HG03575 (cell line): ENCODE measurements around the gene GPN2.
"Not testable (repeated sequence)": the region's sequence is repeated elsewhere in the genome, so short reads cannot be mapped to it uniquely, and the experiment has no call there.

Experiments used
- ATAC-seq: cut with Tn5 transposase; IDR thresholded peaks from one replicate; pipeline ENCODE4 v1.9.1; 2021; ENCODE audit not compliant: unreplicated experiment, insufficient number of reproducible peaks, low FRiP score; ENCODE audit errors: extremely low read depth

The GPN2 gene

DNA sequence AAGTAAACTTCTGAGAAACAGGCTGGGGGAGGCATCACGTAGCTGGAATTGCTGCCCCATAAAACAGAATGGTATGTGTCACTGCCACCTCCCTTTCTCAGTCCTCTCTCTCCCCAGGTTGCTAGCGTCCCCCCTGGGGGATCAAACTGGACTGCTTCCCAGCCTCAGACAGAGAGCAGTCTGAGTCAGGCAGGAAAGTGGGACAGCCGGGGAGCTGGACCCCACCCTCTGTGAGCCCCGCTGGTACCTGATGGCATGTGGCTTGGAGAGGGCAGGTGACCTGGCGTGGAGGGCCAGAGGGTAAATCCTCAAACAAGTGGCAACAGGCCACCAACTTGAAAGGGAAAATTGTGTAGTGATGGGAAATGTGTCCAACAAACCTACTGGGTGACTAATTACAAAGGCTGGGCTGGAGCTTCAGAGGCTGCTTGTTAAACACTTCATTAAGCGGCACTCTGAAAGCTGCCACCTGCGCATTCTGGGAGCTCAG is 28.1 kb downstream of the GPN2 start:
- ATAC-seq = no peak

DNA sequence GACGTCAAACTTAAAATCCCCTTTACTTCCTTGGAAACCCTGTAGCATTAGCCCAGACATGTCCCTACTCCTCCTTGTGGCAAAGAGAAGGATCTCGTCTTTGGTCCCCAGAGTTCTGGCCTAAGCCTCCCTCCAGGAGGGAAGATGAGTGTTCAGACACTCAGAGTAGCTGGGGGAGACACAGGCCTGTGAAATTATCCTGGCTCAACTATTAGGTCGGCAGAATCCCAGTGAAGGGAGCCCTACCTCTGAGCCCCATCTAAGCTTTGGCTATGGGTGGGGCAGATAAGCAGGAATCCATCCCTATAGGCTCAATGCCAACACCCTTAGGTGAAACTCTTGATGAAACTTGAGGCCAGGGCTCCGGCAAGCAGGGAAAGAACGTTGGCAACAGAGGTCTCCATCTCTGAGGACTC is 28.8 kb downstream of the GPN2 start:
- no peak for ATAC-seq

DNA sequence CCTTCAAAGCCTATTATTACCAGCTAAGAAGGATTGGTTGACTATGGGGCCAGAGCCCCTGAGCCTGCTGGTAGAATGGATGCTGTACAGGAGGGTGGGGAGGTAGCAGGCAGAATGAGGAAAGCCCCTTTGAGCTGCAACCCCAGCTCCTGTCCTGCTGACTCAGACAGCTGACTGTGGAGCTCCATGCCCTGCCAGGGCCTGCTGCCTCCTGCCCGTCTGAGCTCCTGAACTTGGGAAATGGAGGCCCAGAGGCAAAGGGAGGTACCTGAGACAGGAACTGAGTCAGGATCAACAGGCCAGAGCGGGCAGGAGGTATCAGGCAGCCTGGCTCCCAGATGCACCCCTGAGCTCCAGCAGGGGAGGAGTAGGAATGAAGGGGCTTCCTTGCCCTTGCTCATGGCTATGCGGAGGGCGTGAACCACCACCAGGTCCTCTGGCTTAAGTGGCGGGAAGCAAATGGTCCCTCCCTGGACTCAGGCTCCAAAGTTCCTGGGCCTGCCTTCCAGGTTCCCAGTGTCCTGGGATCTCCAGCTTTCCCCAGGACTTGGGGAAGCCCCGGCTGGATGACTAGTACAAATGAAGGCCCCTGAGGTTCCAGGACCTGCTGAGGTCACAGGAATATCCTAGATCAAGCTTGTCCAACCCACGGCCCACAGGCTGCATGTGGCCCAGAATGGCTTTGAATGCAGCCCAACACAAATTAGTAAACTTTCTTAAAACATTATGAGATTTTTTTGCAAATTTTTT is 31.0 kb downstream of the GPN2 start:
- ATAC-seq = no peak

DNA sequence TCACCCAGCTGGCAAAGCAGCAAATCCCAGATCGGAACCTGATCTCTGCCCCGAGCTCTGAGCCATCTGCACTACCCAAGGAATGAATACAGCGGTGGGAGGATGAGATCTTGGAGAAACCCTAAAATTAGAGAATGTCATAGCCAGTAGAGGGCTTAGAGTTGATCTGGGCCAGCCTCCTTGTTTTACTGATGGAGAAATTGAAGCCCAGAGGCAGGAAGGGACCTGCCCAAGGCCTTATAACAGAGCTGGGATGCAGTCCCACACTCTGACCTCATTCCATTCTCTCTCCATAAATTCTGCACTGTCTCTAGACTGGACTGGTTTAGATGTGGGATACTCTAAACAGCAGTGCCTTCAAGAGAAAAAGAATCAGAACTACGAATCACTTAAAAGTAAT is 31.9 kb downstream of the GPN2 start:
- no peak for ATAC-seq

DNA sequence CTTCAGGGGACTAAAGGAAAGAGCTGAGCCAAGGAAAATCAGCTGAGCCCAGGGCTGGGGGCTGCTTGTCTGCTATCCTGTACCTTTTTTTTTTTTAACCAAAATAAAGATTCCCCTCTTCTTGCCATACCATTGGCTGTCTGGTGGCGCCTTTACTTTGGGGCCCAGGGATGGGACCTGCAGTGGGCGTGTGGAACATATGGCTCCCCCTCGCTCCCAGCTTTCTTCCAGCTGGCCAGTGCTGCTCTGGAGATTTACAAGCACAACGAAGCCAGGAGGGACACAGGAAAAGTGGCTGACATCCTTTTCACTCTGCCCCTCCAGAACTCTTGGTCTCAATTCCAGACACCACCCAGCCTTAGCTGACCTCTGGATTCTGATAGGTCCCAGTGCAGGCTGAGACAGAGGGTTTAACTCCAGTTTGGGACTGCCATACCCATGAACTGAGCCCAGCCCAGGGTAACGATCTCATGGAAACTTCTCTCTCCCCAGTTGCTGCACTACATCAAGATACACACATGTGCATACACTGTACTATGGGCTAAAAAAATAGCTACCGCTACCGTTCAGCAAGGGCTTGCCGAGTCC is 32.5 kb downstream of the GPN2 start:
- ATAC-seq = no peak

DNA sequence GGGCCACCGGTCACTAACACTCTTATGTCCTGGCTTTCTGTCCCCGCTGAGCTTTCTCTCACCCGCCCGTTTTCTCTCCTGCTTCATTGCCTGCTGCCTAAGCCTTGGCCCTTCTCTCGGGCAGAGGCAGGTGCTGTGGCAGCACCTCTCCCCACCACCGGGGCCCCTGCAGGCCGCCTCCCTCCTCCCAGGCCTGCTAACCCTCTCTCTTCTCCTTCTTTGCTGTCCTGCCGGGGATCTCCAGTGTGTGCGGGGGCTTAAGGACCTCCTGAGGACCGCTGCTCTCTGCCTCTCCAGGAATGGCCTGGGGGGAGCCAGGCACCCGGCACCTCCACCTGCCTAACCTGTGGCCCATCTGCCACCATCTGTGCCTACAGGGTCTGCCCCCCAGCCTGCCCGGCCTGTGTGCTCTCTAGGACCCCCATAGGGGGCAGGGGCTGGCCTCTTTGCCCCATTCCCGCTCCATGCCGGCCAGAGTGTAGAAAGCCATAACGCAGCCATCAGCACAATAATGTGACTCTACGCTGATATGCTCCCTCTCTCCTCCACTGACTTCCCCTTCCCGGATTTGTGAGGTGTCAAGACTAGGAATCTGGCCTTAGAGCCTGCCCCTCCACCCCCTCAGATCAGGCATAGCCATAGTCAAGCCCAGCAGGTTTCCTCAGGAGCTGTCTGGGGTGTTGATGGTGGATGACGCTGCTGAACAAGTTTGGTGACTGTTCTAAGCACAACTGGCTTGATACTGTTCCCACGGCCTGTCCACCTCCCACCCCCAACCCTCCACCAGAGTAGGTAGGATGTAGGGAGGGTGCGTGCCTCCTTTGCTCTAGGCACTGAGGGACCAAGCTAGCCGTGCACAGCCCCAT is 33.2 kb downstream of the GPN2 start:
- no peak for ATAC-seq

DNA sequence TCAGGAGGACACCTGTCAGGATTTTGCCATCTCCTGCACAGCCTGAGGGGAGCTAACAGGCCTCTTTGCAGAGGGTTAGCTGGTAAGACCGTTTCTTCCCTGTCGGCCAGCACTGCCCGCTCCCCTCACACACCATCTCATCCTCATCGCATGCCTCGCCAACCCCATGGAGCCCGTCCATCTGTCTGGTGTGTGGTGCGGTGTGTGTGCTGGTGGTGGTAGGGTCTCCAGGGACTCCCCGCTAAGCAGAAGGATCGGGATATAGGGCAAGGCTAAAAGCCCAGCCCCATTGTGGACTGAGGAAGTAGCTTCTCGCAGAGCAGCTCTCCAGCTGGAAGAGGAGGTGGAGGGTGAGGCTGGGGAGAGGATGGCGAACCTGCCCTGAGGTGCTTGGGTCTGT is 33.9 kb downstream of the GPN2 start:
- ATAC-seq = no peak

DNA sequence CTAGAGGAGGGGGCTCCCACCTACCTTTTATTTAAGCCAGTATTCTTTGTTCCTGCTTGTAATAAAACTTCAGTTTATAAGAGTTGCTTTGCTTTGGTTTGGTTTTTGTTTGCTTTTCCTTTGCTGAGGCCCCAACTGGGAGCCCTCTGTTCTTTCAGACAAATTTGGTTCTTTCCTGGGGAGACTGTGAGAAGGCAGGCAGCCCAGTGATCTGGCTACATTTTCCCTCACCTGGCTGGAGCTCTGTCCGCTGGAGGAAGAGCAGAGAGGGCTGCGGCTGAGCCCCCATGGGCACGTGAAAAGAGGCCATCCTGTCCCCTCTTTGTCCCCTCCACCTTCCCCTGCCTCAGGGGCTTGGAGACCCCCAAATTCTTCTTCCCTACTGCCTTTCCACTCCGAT is 34.4 kb downstream of the GPN2 start:
- ATAC-seq = no peak

DNA sequence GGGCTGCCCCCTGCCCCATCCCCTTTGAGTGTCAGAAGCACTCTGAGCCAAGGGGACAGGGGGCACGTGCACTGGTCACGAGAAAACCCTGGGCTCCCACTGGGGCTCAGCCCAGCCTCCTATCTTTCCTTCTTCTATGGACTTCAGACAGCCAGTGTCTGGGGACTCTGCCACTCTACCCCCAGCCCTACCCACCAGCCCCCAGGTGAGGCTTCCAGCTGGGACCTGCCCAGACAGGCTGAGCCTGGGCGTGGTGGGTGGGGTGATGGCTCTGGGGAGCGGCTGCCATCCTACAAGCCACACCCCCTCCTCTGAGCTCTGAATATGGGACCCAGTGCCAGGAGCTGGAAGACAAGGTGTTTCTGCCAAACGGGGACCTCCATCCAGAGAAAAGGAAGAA is 35.2 kb downstream of the GPN2 start:
- no peak for ATAC-seq

DNA sequence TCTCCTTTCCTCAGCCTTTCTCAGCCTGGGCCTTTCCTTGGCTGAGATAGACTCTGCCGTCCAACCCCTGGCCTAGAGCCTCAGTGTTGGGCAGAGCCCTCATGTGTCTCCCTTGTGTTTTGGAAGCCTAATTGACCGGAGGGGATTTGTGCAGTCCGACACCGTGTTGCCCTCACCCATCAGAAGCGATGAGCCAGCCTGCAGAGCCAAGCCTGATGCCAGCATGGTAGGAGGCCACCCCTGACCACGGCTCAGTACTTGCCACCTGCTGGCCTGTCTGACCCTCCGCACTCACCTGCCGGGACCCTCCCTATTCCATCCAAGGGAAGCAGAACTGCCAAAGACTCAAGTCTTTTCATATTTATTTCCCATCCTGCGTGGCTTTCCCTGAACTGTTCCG is 36.5 kb downstream of the GPN2 start:
- no peak for ATAC-seq

DNA sequence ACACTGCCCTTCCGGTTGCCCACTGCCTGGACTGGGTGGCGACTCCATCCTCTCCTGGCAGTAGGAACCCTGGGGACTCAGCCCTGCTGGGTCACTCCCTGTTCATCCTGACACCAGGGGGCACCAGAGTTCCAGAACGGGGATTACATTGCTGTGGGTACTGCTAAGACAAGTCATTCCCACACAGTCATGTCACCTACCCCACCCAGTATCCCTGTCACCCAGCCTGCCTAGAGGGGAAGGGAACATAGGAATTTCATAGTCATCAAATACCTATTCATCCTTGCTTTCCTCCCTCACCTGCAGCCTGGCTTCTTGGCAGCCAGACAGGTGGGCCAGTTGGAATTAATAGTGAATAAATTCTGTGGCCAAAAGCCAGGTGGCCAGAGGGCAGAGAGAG is 36.9 kb downstream of the GPN2 start:
- ATAC-seq = no peak

DNA sequence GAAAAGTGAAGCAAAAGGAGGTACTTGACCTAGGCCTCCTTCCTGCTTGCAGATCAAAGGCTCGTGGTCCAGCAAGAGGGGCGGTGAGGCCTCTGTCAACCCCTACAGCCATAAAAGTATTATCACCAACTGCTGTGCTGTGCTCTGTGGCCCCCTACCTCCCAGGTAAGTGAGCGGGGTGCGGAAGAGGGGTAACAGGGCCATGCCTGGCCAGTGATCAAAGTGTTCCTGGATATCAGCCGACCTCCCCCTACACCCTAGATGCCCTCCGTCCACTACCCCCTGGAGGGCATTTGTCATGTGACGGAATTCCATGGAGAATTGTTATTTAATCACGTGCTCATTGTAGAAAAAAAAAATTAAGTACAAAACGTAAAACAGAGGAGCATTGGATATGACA is 37.4 kb downstream of the GPN2 start:
- ATAC-seq = no peak

DNA sequence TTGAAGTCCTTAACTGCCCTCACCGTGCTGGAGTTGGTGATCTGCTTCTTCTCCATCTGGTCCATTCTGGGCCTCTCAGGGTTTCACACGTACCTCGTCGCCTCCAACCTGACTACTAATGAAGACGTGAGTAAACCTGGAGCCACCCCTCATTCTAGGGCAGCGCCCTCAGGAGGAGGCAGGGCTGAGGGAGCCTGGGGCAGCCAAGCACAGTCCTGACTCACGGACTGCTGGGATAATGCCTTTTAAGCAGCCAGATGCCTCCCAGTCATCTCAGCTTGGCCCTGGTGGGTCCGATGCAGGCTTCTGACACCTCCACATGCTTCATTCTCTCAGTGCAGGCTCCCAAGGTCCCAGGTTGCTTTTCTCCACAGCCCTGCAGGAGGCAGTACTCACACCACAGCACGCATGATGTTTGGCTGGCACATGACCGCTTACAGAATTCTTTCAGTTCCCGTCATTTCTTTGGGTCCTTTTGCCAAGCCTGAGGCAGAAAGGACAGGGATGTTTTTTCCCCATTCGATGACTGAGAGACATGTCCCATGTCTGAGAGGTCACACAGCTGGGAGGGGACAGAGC is 38.9 kb downstream of the GPN2 start:
- ATAC-seq = no peak

DNA sequence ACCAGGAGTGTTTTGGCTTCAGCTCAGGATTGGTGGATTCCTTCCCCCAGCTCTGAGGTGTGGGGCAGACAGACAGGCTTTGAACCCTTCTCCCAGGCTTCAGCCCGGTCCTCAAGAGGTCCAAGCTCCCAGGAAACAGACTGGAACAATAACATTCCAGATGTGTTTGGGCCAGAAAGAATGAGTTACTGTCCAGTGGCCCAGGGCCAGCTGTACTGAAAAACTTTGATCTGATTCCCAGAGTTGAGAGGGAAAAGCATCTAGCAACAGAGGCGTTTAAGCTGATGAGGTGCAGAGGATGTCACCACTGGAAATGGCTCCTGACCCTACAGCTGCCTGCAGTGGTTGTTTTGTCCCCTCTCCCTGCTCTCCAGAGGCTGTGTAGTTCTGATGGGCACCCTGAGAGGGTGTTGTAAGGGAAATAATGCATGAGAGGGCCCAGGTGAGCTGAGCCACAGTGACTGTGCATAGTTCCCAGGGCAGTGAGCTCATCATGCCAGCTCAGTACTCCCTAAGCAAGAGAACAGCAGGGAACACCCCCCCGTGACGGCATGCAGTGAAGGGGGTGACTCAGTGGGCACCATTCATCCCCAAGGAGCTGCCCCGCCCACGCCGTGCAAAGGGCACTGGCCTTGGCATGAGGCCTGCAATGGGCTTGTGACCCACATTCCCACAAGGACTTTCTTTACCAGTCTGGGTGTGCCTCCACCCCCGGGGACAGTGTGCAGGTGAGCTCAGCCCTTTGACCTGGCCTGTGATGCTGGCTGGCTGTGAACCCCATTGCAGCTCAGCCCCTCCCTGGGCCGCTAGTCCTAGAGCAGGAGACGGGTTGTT is 40.9 kb downstream of the GPN2 start:
- no peak for ATAC-seq

DNA sequence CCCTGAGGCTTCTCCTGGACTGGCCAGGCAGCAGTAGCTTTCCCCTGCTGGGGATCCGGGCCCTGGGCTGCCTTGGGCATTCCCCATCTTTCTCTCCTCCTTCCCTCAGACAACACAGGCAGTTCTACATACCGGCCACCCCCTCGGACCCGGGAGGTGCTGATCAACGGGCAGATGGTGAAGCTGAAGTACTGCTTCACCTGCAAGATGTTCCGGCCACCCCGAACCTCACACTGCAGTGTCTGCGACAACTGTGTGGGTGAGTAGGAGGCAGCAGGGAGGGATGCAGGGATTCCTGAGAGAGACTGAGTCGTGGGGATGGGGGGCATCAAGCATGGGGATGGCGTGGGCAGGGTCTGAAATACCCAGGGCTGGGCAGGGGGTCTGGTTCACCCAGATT is 41.6 kb downstream of the GPN2 start:
- no peak for ATAC-seq

DNA sequence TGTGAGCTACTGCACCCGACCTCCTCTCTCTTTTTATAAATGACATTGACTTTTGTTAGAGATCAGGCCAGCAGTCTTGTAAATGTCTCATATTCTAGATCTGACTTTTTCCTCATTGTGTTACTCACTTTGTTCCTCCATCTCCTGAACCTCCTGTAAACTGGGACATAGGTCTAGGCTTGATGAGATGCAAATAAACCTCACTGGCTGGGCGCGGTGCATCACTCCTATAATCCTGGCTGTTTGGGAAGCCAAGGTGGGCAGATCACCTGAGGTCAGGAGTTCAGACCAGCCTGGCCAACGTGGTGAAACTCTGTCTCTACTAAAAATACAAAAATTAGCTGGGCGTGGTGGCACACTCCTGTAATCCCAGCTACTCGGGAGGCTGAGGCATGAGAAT is 42.3 kb downstream of the GPN2 start:
- ATAC-seq = not testable (repeated sequence)

DNA sequence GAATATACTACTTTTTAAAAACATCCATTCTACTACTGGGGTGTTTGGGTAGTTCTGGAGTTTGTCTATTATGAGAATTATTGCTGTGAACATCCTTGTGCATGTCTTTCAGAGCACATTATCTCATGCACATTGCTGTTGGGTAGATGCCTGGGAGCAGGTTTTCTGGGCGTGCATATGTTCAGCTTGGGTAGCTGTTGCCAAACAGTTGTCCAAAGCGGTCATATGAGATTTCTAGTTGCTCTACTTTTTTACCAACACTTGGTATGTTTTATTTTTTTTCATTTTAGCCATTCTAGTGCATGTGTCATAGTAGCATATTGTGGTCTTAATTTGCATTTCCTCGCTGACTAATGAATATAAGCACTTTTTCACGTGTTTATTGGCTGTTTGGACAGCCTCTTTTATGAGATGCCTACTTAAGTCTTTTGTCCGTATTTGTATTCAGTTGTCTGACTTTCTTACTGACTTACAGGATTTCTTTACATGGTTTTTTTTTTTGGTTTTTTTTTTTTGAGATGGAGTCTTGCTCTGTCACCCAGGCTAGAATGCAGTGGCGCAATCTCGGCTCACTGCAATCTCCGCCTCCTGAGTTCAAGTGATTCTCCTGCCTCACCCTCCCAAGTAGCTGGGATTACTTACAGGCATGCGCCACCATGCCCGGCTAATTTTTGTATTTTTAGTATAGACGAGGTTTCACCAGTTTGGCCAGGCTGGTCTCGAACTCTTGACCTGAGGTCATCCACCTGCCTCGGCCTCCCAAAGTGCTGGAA is 45.5 kb downstream of the GPN2 start:
- ATAC-seq = no peak

DNA sequence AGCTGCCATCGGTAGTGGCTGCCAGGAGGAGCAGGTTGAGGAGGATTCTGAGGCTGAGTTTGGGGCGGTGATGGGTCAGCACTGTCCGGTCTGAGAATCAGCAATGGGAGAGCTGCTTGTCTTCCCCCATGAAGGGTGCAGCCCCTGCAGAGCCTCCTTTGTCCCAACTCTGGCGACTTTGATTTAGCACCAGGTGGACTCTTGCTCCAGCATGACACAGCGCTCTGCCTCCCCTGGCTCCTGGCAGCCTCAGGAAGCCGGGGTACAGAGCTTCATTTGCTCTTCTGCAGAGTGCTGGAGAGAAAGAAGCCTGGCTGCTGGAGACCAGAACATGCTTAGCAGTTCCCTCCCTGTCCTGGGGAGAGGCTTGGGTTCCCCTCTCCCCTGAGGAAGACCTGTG is 50.3 kb downstream of the GPN2 start:
- ATAC-seq = no peak
